Muscle layer of colon (tissue), 2 donors: ENCODE results near the gene BSDC1.

Source experiments
- H3K27ac ChIP-seq: one replicate; pipeline ENCODE4 v1.7.0; 2013; ENCODE audit warnings: low read depth, mild to moderate bottlenecking, low read length, moderate library complexity
- H3K27me3 ChIP-seq, 2 donors: one replicate each; pipeline ENCODE4 v1.7.0; 2013; ENCODE audit warnings: low read length in 2 of 2, mild to moderate bottlenecking in 2 of 2; ENCODE audit not compliant: insufficient read depth in 2 of 2, control insufficient read depth in 1 of 2
- H3K36me3 ChIP-seq: one replicate; pipeline ENCODE4 v1.7.0; 2013; ENCODE audit warnings: mild to moderate bottlenecking, low read length; ENCODE audit not compliant: insufficient read depth
- H3K4me1 ChIP-seq: one replicate; pipeline ENCODE4 v1.7.0; 2013; ENCODE audit warnings: mild to moderate bottlenecking, low read length; ENCODE audit not compliant: insufficient read depth
- H3K4me3 ChIP-seq, 2 donors: one replicate each; pipeline ENCODE4 v1.7.0; 2013; ENCODE audit warnings: low read length in 2 of 2, low read depth in 1 of 2, mild to moderate bottlenecking in 1 of 2, moderate library complexity in 1 of 2
- H3K9ac ChIP-seq: one replicate; pipeline ENCODE4 v1.7.0; 2013; ENCODE audit warnings: low read length
- H3K9me3 ChIP-seq: one replicate; pipeline ENCODE4 v1.7.0; 2013; ENCODE audit warnings: mild to moderate bottlenecking, low read length
- donor health status: abdominal sarcoma.
- donor health status: Adenocarcinoma of cecum.

The BSDC1 gene

GRCh38 chr1:32353431-32353830 lies 40.8 kb downstream of the BSDC1 start:
- Histone ChIP-seq H3K27me3 (no peaks in the 10 kb centered on the region), H3K4me3 (no peak overlapping the region), H3K9me3 (no peaks in the 10 kb centered on the region), H3K9ac (no peak overlapping the region), H3K36me3 (peaks cover 6% of the 10 kb centered on the region), H3K4me1 (peaks cover 20% of the 10 kb centered on the region), H3K27ac (no peak overlapping the region)

GRCh38 chr1:32352831-32353383 lies 41.3 kb downstream of the BSDC1 start:
- Histone ChIP-seq H3K27ac (no peak overlapping the region), H3K4me1 (peaks cover 20% of the 10 kb centered on the region), H3K9me3 (no peaks in the 10 kb centered on the region), H3K4me3 (no peak overlapping the region), H3K36me3 (peaks cover 6% of the 10 kb centered on the region), H3K9ac (no peak overlapping the region), H3K27me3 (no peaks in the 10 kb centered on the region)

GRCh38 chr1:32352239-32352745 lies 41.9 kb downstream of the BSDC1 start:
- peak overlapping the region; percentile 91 for H3K27ac ChIP-seq
- H3K4me1 ChIP-seq = peaks cover 20% of the 10 kb centered on the region
- no peaks in the 10 kb centered on the region for H3K9me3 ChIP-seq

GRCh38 chr1:32351399-32352238 lies 42.6 kb downstream of the BSDC1 start:
- Histone ChIP-seq H3K4me3 (peak overlapping the region; percentile 61 to 83), H3K4me1 (peaks cover 20% of the 10 kb centered on the region), H3K27ac (peak overlapping the region; percentile 91), H3K9ac (peak overlapping the region; percentile 67), H3K9me3 (no peaks in the 10 kb centered on the region), H3K27me3 (no peaks in the 10 kb centered on the region), H3K36me3 (peaks cover 6% of the 10 kb centered on the region)

More at GRCh38 chr1:32352239-32352745, 41.9 kb downstream of the BSDC1 start:
- peaks cover 6% of the 10 kb centered on the region for H3K36me3 ChIP-seq
- H3K9ac ChIP-seq = peak overlapping the region; percentile 67
- peak overlapping the region; percentile 61 to 83 for H3K4me3 ChIP-seq
- no peaks in the 10 kb centered on the region for H3K27me3 ChIP-seq

- Histone ChIP-seq H3K36me3 (peaks cover 6% of the 10 kb centered on the region), H3K4me1 (peaks cover 20% of the 10 kb centered on the region), H3K27ac (peak overlapping the region; percentile 80), H3K27me3 (no peaks in the 10 kb centered on the region), H3K9ac (no peak overlapping the region), H3K9me3 (no peaks in the 10 kb centered on the region), H3K4me3 (peak overlapping the region; percentile 45 to 83)
Observed at GRCh38 chr1:32350785-32351398, 43.3 kb downstream of the BSDC1 start.

- Histone ChIP-seq H3K27ac (no peak overlapping the region), H3K4me3 (no peak overlapping the region), H3K36me3 (no peaks in the 10 kb centered on the region), H3K9ac (no peak overlapping the region), H3K4me1 (peaks cover 20% of the 10 kb centered on the region), H3K9me3 (no peaks in the 10 kb centered on the region), H3K27me3 (no peaks in the 10 kb centered on the region)
Observed at GRCh38 chr1:32349211-32349708, 45.0 kb downstream of the BSDC1 start.

GRCh38 chr1:32346532-32347157 lies 47.6 kb downstream of the BSDC1 start:
- H3K4me1 ChIP-seq = no peaks in the 10 kb centered on the region

GRCh38 chr1:32345289-32345827 lies 48.9 kb downstream of the BSDC1 start:
- no peak overlapping the region for H3K9ac ChIP-seq
- no peaks in the 10 kb centered on the region for H3K27me3 ChIP-seq
- H3K4me1 ChIP-seq = no peaks in the 10 kb centered on the region
- no peaks in the 10 kb centered on the region for H3K36me3 ChIP-seq
- H3K27ac ChIP-seq = no peak overlapping the region
- no peaks in the 10 kb centered on the region for H3K9me3 ChIP-seq
- no peak overlapping the region for H3K4me3 ChIP-seq

More at GRCh38 chr1:32346532-32347157, 47.6 kb downstream of the BSDC1 start:
- H3K27me3 ChIP-seq = no peaks in the 10 kb centered on the region
- no peaks in the 10 kb centered on the region for H3K9me3 ChIP-seq
- H3K36me3 ChIP-seq = no peaks in the 10 kb centered on the region
- no peak overlapping the region for H3K27ac ChIP-seq
- no peak overlapping the region for H3K9ac ChIP-seq
- H3K4me3 ChIP-seq = no peak overlapping the region

GRCh38 chr1:32342704-32343103 lies 51.5 kb downstream of the BSDC1 start:
- Histone ChIP-seq H3K4me3 (no peak overlapping the region), H3K4me1 (no peaks in the 10 kb centered on the region), H3K9me3 (no peaks in the 10 kb centered on the region), H3K27me3 (no peaks in the 10 kb centered on the region), H3K9ac (no peak overlapping the region), H3K27ac (no peak overlapping the region), H3K36me3 (no peaks in the 10 kb centered on the region)

GRCh38 chr1:32341971-32342370 lies 52.3 kb downstream of the BSDC1 start:
- H3K36me3 ChIP-seq = no peaks in the 10 kb centered on the region
- H3K27ac ChIP-seq = no peak overlapping the region
- H3K4me1 ChIP-seq = no peaks in the 10 kb centered on the region
- H3K9ac ChIP-seq = no peak overlapping the region
- H3K9me3 ChIP-seq = no peaks in the 10 kb centered on the region
- no peak overlapping the region for H3K4me3 ChIP-seq
- H3K27me3 ChIP-seq = no peaks in the 10 kb centered on the region
